ENCODE results near the gene ADGRF4. TPM values are rescaled to one million over a fixed set of nuclear protein-coding genes. Genes with fewer than 3 reads are reported as not detected.
"Not testable (repeated sequence)": the region's sequence is repeated elsewhere in the genome, so short reads cannot be mapped to it uniquely, and the experiment has no call there.

ADGRF4 gene
- total RNA-seq, 1 donor from 2014 or later = not detected

GRCh38 chr6:47733879-47734558 is 35.6 kb downstream of the ADGRF4 start:
- DNase-seq (ENCODE audit: low spot score) (no peak), ATAC-seq (peak; percentile 66)

- ATAC-seq (no peak), DNase-seq (ENCODE audit: low spot score) (no peak)
These were observed 36.6 kb downstream of the ADGRF4 start for GRCh38 chr6:47734831-47735481.

- no peak for DNase-seq (ENCODE audit: low spot score)
- no peak for ATAC-seq
These were observed 37.8 kb downstream of the ADGRF4 start for GRCh38 chr6:47736083-47736700.

GRCh38 chr6:47737406-47737805 is 39.0 kb downstream of the ADGRF4 start:
- no peak for ATAC-seq
- DNase-seq (ENCODE audit: low spot score) = no peak

GRCh38 chr6:47740714-47741113 is 42.3 kb downstream of the ADGRF4 start:
- DNase-seq (ENCODE audit: low spot score) (no peak), ATAC-seq (no peak)

- no peak for DNase-seq (ENCODE audit: low spot score)
- ATAC-seq = no peak
These were observed 43.4 kb downstream of the ADGRF4 start for GRCh38 chr6:47741807-47742206.

- DNase-seq (ENCODE audit: low spot score) (no peak), ATAC-seq (no peak)
These were observed 45.4 kb downstream of the ADGRF4 start for GRCh38 chr6:47743744-47744143.

GRCh38 chr6:47745269-47745668 is 46.9 kb downstream of the ADGRF4 start:
- DNase-seq (ENCODE audit: low spot score) = not testable (repeated sequence)

GRCh38 chr6:47749757-47750156 is 51.4 kb downstream of the ADGRF4 start:
- DNase-seq (ENCODE audit: low spot score) (no peak), ATAC-seq (no peak)

More at GRCh38 chr6:47745269-47745668, 46.9 kb downstream of the ADGRF4 start:
- not testable (repeated sequence) for ATAC-seq

GRCh38 chr6:47752801-47753200 is 54.4 kb downstream of the ADGRF4 start:
- DNase-seq (ENCODE audit: low spot score) = no peak
- ATAC-seq = no peak

GRCh38 chr6:47759364-47759763 is 61.0 kb downstream of the ADGRF4 start:
- DNase-seq (ENCODE audit: low spot score) (no peak), ATAC-seq (no peak)

- ATAC-seq = no peak
- no peak for DNase-seq (ENCODE audit: low spot score)
These were observed 64.1 kb downstream of the ADGRF4 start for GRCh38 chr6:47762502-47762901.

- no peak for DNase-seq (ENCODE audit: low spot score)
- ATAC-seq = no peak
These were observed 68.1 kb downstream of the ADGRF4 start for GRCh38 chr6:47766445-47766844.

GRCh38 chr6:47767102-47767501 is 68.7 kb downstream of the ADGRF4 start:
- no peak for DNase-seq (ENCODE audit: low spot score)
- no peak for ATAC-seq

- DNase-seq (ENCODE audit: low spot score) (no peak), ATAC-seq (no peak)
These were observed 71.6 kb downstream of the ADGRF4 start for GRCh38 chr6:47769982-47770381.

Other genes starting within 250 kb of the ADGRF4 start
- 10.7 TPM for gene CD2AP, start 220.8 kb upstream of the ADGRF4 start, total RNA-seq
- gene OPN5, start 83.5 kb downstream of the ADGRF4 start, total RNA-seq = not detected

All from left lobe of liver (tissue), 2 donors.